H9 (cell line): ENCODE data around the gene MAPKAP1. TPM values are rescaled to one million over a fixed set of nuclear protein-coding genes. Genes with fewer than 3 reads are reported as not detected.
A peak's percentile ranks its signal among the peaks of the same experiment; 100 is the strongest.

ENCODE experiments used
- DNase-seq: peaks from one replicate; pipeline ENCODE4 v3.0.0-alpha.2; 2017
- H2AFZ ChIP-seq: one replicate; pipeline ENCODE4 v1.6.1; 2013; ENCODE audit warnings: mild to moderate bottlenecking, low read length, control low read depth, moderate library complexity
- H2AK5ac ChIP-seq: 2 replicates; pipeline ENCODE4 v1.6.1; 2013; ENCODE audit warnings: low read length, control low read depth, mixed read lengths; ENCODE audit not compliant: insufficient read length
- H2BK120ac ChIP-seq: one replicate; pipeline ENCODE4 v1.6.1; 2013; ENCODE audit warnings: low read depth, mild to moderate bottlenecking, low read length, control low read depth, inconsistent platforms; ENCODE audit not compliant: poor library complexity, severe bottlenecking
- H2BK12ac ChIP-seq: 2 replicates; pipeline ENCODE4 v1.6.1; 2013; ENCODE audit warnings: low read length, control low read depth, mixed read lengths, low read depth; ENCODE audit not compliant: insufficient read length
- H2BK15ac ChIP-seq: 2 replicates; pipeline ENCODE4 v1.6.1; 2013; ENCODE audit warnings: low read depth, low read length, control low read depth
- H2BK20ac ChIP-seq: one replicate; pipeline ENCODE4 v1.6.1; 2013; ENCODE audit warnings: low read depth, mild to moderate bottlenecking, low read length, control low read depth, inconsistent platforms; ENCODE audit not compliant: poor library complexity, severe bottlenecking
- H2BK5ac ChIP-seq: 2 replicates; pipeline ENCODE4 v1.6.1; 2013; ENCODE audit warnings: low read length, control low read depth, mixed read lengths; ENCODE audit not compliant: insufficient read length
- H3K14ac ChIP-seq: 2 replicates; pipeline ENCODE4 v1.6.1; 2013; ENCODE audit warnings: low read length, control low read depth; ENCODE audit not compliant: insufficient read depth
- H3K18ac ChIP-seq: 2 replicates; pipeline ENCODE4 v1.6.1; 2013; ENCODE audit warnings: low read depth, mild to moderate bottlenecking, mixed read lengths, low read length, control low read depth; ENCODE audit not compliant: insufficient read length
- H3K23ac ChIP-seq: 2 replicates; pipeline ENCODE4 v1.6.1; 2013; ENCODE audit warnings: low read length, control low read depth, mixed read lengths, low read depth; ENCODE audit not compliant: insufficient read length
- H3K23me2 ChIP-seq: 2 replicates; pipeline ENCODE4 v1.6.1; 2013; ENCODE audit warnings: low read depth, mild to moderate bottlenecking, mixed read lengths, low read length, control low read depth; ENCODE audit not compliant: insufficient read length, poor library complexity, severe bottlenecking
- H3K27ac ChIP-seq: 2 replicates; pipeline ENCODE4 v1.5.1; 2013; ENCODE audit warnings: low read length, control low read depth, mixed read lengths, low read depth; ENCODE audit not compliant: insufficient read length
- H3K27me3 ChIP-seq: 2 replicates; pipeline ENCODE4 v1.6.1; 2013; ENCODE audit warnings: low read length, control low read depth, inconsistent platforms; ENCODE audit not compliant: insufficient read depth
- H3K4ac ChIP-seq: 2 replicates; pipeline ENCODE4 v1.6.1; 2013; ENCODE audit warnings: low read depth, mild to moderate bottlenecking, control low read depth, inconsistent platforms, low read length, moderate library complexity
- H3K4me1 ChIP-seq: 2 replicates; pipeline ENCODE4 v1.6.1; 2013; ENCODE audit warnings: low read length, control low read depth, inconsistent platforms; ENCODE audit not compliant: insufficient read depth
- H3K4me2 ChIP-seq: 2 replicates; pipeline ENCODE4 v1.6.1; 2013; ENCODE audit warnings: low read length, control low read depth, mixed read lengths; ENCODE audit not compliant: insufficient read length, insufficient read depth
- H3K56ac ChIP-seq: 2 replicates; pipeline ENCODE4 v1.6.1; 2013; ENCODE audit warnings: low read depth, mild to moderate bottlenecking, mixed read lengths, low read length, control low read depth; ENCODE audit not compliant: insufficient read length
- H3K79me1 ChIP-seq: 2 replicates; pipeline ENCODE4 v1.6.1; 2013; ENCODE audit warnings: low read depth, mild to moderate bottlenecking, moderate library complexity, low read length, control low read depth, inconsistent platforms; ENCODE audit not compliant: insufficient read depth, poor library complexity, severe bottlenecking
- H3K79me2 ChIP-seq: 2 replicates; pipeline ENCODE4 v1.6.1; 2013; ENCODE audit warnings: low read length, control low read depth, inconsistent platforms; ENCODE audit not compliant: insufficient read depth
- H3K9ac ChIP-seq: 2 replicates; pipeline ENCODE4 v1.6.1; 2013; ENCODE audit warnings: low read length, control low read depth, mixed read lengths; ENCODE audit not compliant: insufficient read length; ENCODE audit errors: extremely low read depth
- H3K9me3 ChIP-seq: one replicate; pipeline ENCODE4 v1.6.1; 2013; ENCODE audit warnings: low read depth, low read length, inconsistent platforms; ENCODE audit not compliant: control insufficient read depth
- H3T11ph ChIP-seq: one replicate; pipeline ENCODE4 v1.6.1; 2013; ENCODE audit warnings: mild to moderate bottlenecking, low read length, control low read depth, inconsistent platforms
- H4K20me1 ChIP-seq: one replicate; pipeline ENCODE4 v1.6.1; 2013; ENCODE audit not compliant: control insufficient read depth, insufficient read length, insufficient read depth
- H4K5ac ChIP-seq: 2 replicates; pipeline ENCODE4 v1.6.1; 2013; ENCODE audit warnings: low read depth, mild to moderate bottlenecking, mixed read lengths, low read length, control low read depth; ENCODE audit not compliant: insufficient read length
- H4K8ac ChIP-seq: replicated peaks from 2 replicates; pipeline ENCODE4 v1.6.1; 2013; ENCODE audit warnings: low read length, control low read depth, mixed read lengths, low read depth; ENCODE audit not compliant: insufficient read length
- H4K91ac ChIP-seq: 2 replicates; pipeline ENCODE4 v1.6.1; 2013; ENCODE audit warnings: low read depth, mild to moderate bottlenecking, moderate library complexity, mixed read lengths, low read length, control low read depth; ENCODE audit not compliant: insufficient read length
- H3K27ac Mint-ChIP-seq, 3 experiments: 2 replicates in 2 of 3; 3 replicates in 1 of 3; pipeline ENCODE4 v1.8.0; 2020 to 2021; ENCODE audit warnings: mixed read lengths in 3 of 3, mild to moderate bottlenecking in 1 of 3, moderate library complexity in 1 of 3
- H3K27me3 Mint-ChIP-seq: 2 replicates; pipeline ENCODE4 v1.8.0; 2021; ENCODE audit warnings: low read depth, mild to moderate bottlenecking, moderate library complexity, mixed read lengths
- H3K36me3 Mint-ChIP-seq, 3 experiments: 2 replicates in 2 of 3; 3 replicates in 1 of 3; pipeline ENCODE4 v1.8.0; 2020 to 2021; ENCODE audit warnings: low read depth in 3 of 3, mixed read lengths in 3 of 3; ENCODE audit not compliant: insufficient read depth in 1 of 3
- H3K4me1 Mint-ChIP-seq, 2 experiments: 2 replicates each; pipeline ENCODE4 v1.8.0; 2020; ENCODE audit warnings: mixed read lengths in 2 of 2
- H3K4me3 Mint-ChIP-seq, 2 experiments: 2 replicates in 1 of 2; 3 replicates in 1 of 2; pipeline ENCODE4 v1.8.0; 2020 to 2021; ENCODE audit warnings: mild to moderate bottlenecking in 2 of 2, mixed read lengths in 2 of 2, moderate library complexity in 1 of 2
- H3K9me3 Mint-ChIP-seq, 2 experiments: 2 replicates in 1 of 2; 3 replicates in 1 of 2; pipeline ENCODE4 v1.8.0; 2020; ENCODE audit warnings: mild to moderate bottlenecking in 2 of 2, mixed read lengths in 2 of 2, moderate library complexity in 1 of 2
- CTCF ChIP-seq: fragments of 200-600 bp; sonication (generic); conservative IDR thresholded peaks from 3 replicates; pipeline ENCODE4 v1.8.0; 2021; ENCODE audit warnings: antibody characterized with exemption, mild to moderate bottlenecking
- WGBS: extraction: QIAGEN DNeasy Blood & Tissue Kit; methylation state at CpG from one replicate; pipeline ENCODE4 v1.1.7; 2013; ENCODE audit warnings: missing lambda C conversion rate, low lambda C conversion rate, mixed read lengths; ENCODE audit not compliant: insufficient read length; ENCODE audit errors: extremely low coverage; 5-methylcytosine and 5-hydroxymethylcytosine counted together
- total RNA-seq: library from RNA; stranded (reverse); gene quantifications from 2 replicates; pipeline ENCODE4 v1.2.1, GENCODE V29; 2021

Gene MAPKAP1
- total RNA-seq, 1 experiment from 2014 or later, result 97.0 TPM

- H3K23ac ChIP-seq, result no peak overlapping the region
- H2BK15ac ChIP-seq, result no peak overlapping the region
- no peak overlapping the region for H3K27ac ChIP-seq
- Mint-ChIP-seq H3K27me3 (no peaks in the 10 kb centered on the region), H3K27ac (peak overlapping the region; percentile 9 to 32 (median 9); a peak in 1 of 7 replicates), H3K9me3 (no peaks in the 10 kb centered on the region), H3K4me3 (no peak overlapping the region), H3K4me1 (peaks cover 6 to 10% of the 10 kb centered on the region in 2 experiments), H3K36me3 (peaks cover 0 to 3% (median 0%) of the 10 kb centered on the region in 3 experiments; a peak in 1 of 7 replicates)
- H2BK12ac ChIP-seq, result no peak overlapping the region
- H3K23me2 ChIP-seq, result no peaks in the 10 kb centered on the region
- no peak overlapping the region for H4K5ac ChIP-seq
- TF ChIP-seq CTCF, result no peak
- no peaks in the 10 kb centered on the region for H3K9me3 ChIP-seq
- no peaks in the 10 kb centered on the region for H3K79me2 ChIP-seq
- no peak for DNase-seq
- H3K27me3 ChIP-seq, result no peaks in the 10 kb centered on the region
- peaks cover 2% of the 10 kb centered on the region for H4K20me1 ChIP-seq
- no peak overlapping the region for H3K14ac ChIP-seq
- H2BK5ac ChIP-seq, result no peak overlapping the region
- peaks cover 2% of the 10 kb centered on the region; the same call in 1 of the 2 replicates for H3K4me1 ChIP-seq
- H3K9ac ChIP-seq, result no peak overlapping the region
- no peak overlapping the region for H3K4ac ChIP-seq
- H4K91ac ChIP-seq, result no peak overlapping the region
- H3K79me1 ChIP-seq, result no peaks in the 10 kb centered on the region
- H3K4me2 ChIP-seq, result no peak overlapping the region
- H2AK5ac ChIP-seq, result no peak overlapping the region
- no peak overlapping the region for H2BK120ac ChIP-seq
- H4K8ac ChIP-seq, result no peak overlapping the region
- H3T11ph ChIP-seq, result no peak overlapping the region
- WGBS, result no CpG with 5 or more reads among the region's 5 CpGs
- H3K18ac ChIP-seq, result no peak overlapping the region
- no peak overlapping the region for H2AFZ ChIP-seq
- H2BK20ac ChIP-seq, result no peak overlapping the region
- no peak overlapping the region for H3K56ac ChIP-seq
These were observed 220.4 kb downstream of the MAPKAP1 start for GRCh38 chr9:125486576-125486975.
